Nephron (organoid): ENCODE data around the gene ALG3.

ENCODE experiments used
- H3K27ac Mint-ChIP-seq, 3 experiments: 2 replicates each; pipeline ENCODE4 v1.8.0; 2020; ENCODE audit warnings: mixed read lengths in 3 of 3, mild to moderate bottlenecking in 2 of 3, moderate library complexity in 1 of 3
- H3K27me3 Mint-ChIP-seq: 2 replicates; pipeline ENCODE4 v1.8.0; 2021; ENCODE audit warnings: low read depth, mild to moderate bottlenecking, moderate library complexity, mixed read lengths
- H3K36me3 Mint-ChIP-seq: 2 replicates; pipeline ENCODE4 v1.8.0; 2020; ENCODE audit warnings: low read depth, mixed read lengths
- H3K4me1 Mint-ChIP-seq: 2 replicates; pipeline ENCODE4 v1.8.0; 2020; ENCODE audit warnings: mixed read lengths
- H3K4me3 Mint-ChIP-seq, 3 experiments: 2 replicates each; pipeline ENCODE4 v1.8.0; 2020; ENCODE audit warnings: mild to moderate bottlenecking in 3 of 3, mixed read lengths in 3 of 3, moderate library complexity in 2 of 3
- H3K9me3 Mint-ChIP-seq: 2 replicates; pipeline ENCODE4 v1.8.0; 2020; ENCODE audit warnings: mixed read lengths
- TF ChIP-seq, protein P1 (sequence below), 3 experiments: fragments of 200-600 bp; sonication (generic); IDR thresholded peaks; one replicate each; pipeline ENCODE4 v1.5.0; 2021; ENCODE audit warnings: antibody characterized with exemption in 3 of 3; ENCODE audit not compliant: unreplicated experiment in 3 of 3

The ALG3 gene

DNA sequence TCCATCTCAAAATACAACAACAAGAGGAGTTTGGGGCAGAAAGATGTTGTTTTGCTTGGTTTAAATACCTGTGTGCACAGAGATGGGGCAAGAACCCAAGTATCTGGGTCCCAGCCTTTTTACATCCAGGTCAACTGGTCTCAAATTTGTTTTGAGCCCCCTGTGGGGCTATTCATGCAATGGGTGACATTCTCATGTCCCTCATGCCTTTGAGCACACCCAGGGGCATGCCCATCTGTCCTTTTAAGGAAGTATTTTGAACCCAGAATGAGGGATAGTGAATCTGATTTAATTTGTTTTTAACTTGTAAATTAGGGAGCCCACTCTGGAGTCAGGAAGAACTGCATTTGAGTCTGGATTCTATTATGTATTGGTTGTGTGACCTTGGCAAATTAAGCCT, 47.9 kb downstream of the ALG3 start:
- no peaks in the 10 kb centered on the region for H3K9me3 Mint-ChIP-seq
- TF ChIP-seq, protein P1, sequence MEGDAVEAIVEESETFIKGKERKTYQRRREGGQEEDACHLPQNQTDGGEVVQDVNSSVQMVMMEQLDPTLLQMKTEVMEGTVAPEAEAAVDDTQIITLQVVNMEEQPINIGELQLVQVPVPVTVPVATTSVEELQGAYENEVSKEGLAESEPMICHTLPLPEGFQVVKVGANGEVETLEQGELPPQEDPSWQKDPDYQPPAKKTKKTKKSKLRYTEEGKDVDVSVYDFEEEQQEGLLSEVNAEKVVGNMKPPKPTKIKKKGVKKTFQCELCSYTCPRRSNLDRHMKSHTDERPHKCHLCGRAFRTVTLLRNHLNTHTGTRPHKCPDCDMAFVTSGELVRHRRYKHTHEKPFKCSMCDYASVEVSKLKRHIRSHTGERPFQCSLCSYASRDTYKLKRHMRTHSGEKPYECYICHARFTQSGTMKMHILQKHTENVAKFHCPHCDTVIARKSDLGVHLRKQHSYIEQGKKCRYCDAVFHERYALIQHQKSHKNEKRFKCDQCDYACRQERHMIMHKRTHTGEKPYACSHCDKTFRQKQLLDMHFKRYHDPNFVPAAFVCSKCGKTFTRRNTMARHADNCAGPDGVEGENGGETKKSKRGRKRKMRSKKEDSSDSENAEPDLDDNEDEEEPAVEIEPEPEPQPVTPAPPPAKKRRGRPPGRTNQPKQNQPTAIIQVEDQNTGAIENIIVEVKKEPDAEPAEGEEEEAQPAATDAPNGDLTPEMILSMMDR (IDR thresholded peaks at IDR 0.05; ENCODE audit: unreplicated experiment in 3 of 3) = no peak
- peaks cover 5% of the 10 kb centered on the region for H3K27me3 Mint-ChIP-seq

DNA sequence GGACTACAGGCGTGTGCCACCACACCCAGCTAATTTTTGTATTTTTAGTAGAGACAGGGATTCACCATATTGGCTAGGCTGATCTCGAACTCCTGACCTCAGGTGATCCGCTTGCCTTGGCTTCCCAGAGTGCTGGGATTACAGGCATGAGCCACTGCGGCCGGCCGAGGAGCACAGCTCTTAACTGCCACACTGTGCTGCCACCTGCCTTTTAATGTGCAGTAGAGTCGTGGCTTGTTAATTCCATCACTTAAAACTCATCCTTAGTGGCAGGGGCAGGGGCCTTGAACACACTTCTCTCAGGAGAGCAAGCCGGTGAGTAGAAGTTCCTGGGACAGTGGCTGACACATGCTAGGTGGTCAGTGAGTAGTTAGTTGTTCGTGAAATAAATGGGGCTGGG, 50.3 kb downstream of the ALG3 start:
- Mint-ChIP-seq H3K4me1 (no peaks in the 10 kb centered on the region), H3K27me3 (no peaks in the 10 kb centered on the region), H3K4me3 (no peak overlapping the region), H3K36me3 (peaks cover 21% of the 10 kb centered on the region), H3K9me3 (no peaks in the 10 kb centered on the region), H3K27ac (no peak overlapping the region)
- TF ChIP-seq, protein P1 (IDR thresholded peaks at IDR 0.05; ENCODE audit: unreplicated experiment in 3 of 3) = no peak

More for the DNA sequence above, 47.9 kb downstream of the ALG3 start:
- Mint-ChIP-seq H3K36me3 (peaks cover 3% of the 10 kb centered on the region), H3K4me1 (no peaks in the 10 kb centered on the region), H3K27ac (no peak overlapping the region), H3K4me3 (no peak overlapping the region)

DNA sequence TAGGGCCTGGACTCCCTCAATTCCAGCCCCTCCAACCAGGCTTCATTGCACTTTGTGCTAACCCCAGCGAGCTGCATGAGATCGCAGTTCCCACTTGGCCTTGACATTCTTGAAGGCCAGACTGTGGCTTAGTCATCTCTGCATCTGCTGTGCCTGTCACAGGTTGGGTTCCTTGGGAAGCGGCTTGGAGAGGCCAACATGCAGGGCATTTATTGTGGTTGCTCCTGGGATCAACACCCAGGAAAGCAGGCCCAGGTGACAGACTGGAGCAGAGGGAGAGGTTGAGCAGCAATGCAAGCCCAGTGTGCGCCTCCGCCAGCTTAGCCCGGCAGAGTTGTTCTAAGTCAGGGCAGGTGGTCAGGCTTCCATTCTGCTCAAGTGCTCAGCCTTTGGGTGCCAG, 52.2 kb downstream of the ALG3 start:
- no peaks in the 10 kb centered on the region for H3K27me3 Mint-ChIP-seq
- peaks cover 37% of the 10 kb centered on the region for H3K36me3 Mint-ChIP-seq
- no peak overlapping the region for H3K27ac Mint-ChIP-seq
- TF ChIP-seq, protein P1 (IDR thresholded peaks at IDR 0.05; ENCODE audit: unreplicated experiment in 3 of 3) = no peak
- H3K4me1 Mint-ChIP-seq = no peaks in the 10 kb centered on the region
- H3K4me3 Mint-ChIP-seq = no peak overlapping the region
- H3K9me3 Mint-ChIP-seq = no peaks in the 10 kb centered on the region

DNA sequence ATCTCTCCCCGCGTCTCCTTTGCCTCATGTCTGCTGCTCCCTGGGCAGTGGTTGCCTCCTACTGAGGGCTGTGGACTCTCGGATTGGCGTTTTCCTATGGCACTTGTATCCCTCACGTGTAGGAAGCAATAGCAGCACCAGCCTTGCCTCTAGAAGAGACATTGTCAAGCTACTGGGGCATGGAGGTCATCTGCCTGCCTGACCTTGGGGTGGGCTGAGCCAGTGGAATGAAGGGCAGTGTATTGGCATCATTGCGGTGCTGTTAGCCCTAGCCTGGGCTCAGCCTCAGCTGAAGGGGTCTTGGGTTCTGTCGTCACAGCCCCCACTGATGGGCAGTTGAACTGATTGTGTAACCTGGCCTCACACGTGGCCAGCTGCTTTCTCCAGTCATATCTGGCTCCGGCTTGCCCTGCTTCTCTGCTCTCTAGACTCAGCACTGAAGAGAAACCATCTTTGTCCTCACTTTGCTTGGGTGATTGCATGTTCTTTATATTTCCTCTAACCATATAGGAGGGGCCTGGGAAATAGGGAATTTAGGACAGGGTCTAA, 54.7 kb downstream of the ALG3 start:
- H3K4me3 Mint-ChIP-seq = no peak overlapping the region
- TF ChIP-seq, protein P1 (IDR thresholded peaks at IDR 0.05; ENCODE audit: unreplicated experiment in 3 of 3) = no peak
- no peak overlapping the region for H3K27ac Mint-ChIP-seq
- H3K27me3 Mint-ChIP-seq = no peaks in the 10 kb centered on the region
- H3K9me3 Mint-ChIP-seq = no peaks in the 10 kb centered on the region
- H3K4me1 Mint-ChIP-seq = no peaks in the 10 kb centered on the region
- H3K36me3 Mint-ChIP-seq = peaks cover 53% of the 10 kb centered on the region

DNA sequence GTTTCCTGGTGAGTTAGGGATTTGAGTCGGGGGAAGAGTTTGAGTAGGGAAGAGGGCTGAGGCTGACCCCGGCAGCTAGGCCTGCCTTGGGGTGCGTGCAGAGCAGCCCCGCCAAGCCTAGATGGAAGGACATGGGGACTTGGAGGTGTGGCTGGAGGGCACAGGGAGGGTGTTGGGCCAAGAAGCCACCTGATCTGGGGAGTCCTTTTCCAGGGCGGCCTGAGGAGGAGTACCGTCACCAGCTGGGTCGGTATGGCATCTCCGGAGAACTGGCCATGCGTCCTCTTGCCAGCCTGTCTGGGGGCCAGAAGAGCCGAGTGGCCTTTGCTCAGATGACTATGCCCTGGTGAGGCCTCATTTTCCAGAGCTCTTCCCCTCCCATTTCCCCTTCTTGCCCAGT, 55.9 kb downstream of the ALG3 start:
- no peaks in the 10 kb centered on the region for H3K9me3 Mint-ChIP-seq
- no peak overlapping the region for H3K27ac Mint-ChIP-seq
- no peak overlapping the region for H3K4me3 Mint-ChIP-seq
- TF ChIP-seq, protein P1 (IDR thresholded peaks at IDR 0.05; ENCODE audit: unreplicated experiment in 3 of 3) = no peak
- peaks cover 61% of the 10 kb centered on the region for H3K36me3 Mint-ChIP-seq
- H3K4me1 Mint-ChIP-seq = peaks cover 2% of the 10 kb centered on the region
- H3K27me3 Mint-ChIP-seq = no peaks in the 10 kb centered on the region
